Measurements from ENCODE around the gene KIF1A.

The KIF1A gene

DNA sequence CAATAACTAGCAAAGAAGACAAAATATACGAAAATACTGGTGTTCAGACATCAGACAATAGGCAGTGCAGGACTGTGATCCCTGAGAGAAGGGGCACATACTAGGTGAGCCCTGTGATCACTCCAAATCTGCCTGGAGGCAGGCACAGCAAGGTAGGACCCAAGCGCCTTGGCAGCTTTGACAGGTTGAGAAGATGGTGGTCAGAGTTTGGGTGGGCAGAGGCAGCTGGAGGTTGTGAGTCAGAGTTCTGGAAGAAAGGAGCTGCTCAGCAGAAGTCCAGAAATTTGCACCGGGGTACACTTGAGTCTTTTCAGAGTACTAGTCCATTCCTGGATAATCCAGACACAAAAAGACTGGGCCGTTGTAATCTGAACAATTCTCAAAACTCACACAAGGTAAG lies 14.0 kb downstream of the KIF1A start:
- TF ChIP-seq, protein P1, sequence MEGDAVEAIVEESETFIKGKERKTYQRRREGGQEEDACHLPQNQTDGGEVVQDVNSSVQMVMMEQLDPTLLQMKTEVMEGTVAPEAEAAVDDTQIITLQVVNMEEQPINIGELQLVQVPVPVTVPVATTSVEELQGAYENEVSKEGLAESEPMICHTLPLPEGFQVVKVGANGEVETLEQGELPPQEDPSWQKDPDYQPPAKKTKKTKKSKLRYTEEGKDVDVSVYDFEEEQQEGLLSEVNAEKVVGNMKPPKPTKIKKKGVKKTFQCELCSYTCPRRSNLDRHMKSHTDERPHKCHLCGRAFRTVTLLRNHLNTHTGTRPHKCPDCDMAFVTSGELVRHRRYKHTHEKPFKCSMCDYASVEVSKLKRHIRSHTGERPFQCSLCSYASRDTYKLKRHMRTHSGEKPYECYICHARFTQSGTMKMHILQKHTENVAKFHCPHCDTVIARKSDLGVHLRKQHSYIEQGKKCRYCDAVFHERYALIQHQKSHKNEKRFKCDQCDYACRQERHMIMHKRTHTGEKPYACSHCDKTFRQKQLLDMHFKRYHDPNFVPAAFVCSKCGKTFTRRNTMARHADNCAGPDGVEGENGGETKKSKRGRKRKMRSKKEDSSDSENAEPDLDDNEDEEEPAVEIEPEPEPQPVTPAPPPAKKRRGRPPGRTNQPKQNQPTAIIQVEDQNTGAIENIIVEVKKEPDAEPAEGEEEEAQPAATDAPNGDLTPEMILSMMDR (IDR thresholded peaks at IDR 0.05; ENCODE audit: low read depth, low read length), result no peak
- no peak for DNase-seq (ENCODE audit: extremely low read depth, low read depth)

DNA sequence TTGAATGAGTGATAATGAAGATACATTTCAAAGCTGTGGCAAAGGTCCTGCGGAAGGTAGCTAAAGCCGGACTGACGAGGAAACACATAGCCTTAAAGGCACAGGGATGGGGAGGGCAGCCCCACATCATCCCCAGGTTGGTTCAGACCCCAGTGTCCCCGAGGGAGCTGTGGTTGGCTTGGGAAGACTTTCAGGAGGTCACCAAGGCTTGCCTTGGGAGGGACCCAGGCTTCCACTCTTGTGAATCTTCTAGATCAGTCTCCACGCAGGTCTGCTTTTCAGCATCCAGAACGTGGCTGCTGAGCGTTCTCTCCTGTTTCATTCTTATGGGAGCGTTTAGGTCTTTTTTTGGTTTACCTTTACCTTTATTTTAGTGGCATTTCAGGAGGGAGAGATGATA lies 16.8 kb downstream of the KIF1A start:
- no peak for DNase-seq (ENCODE audit: extremely low read depth, low read depth)
- TF ChIP-seq, protein P1 (IDR thresholded peaks at IDR 0.05; ENCODE audit: low read depth, low read length), result no peak

- TF ChIP-seq, protein P1 (IDR thresholded peaks at IDR 0.05; ENCODE audit: low read depth, low read length), result no peak
- DNase-seq (ENCODE audit: extremely low read depth, low read depth), result no peak
These were observed 20.8 kb downstream of the KIF1A start for GRCh38 chr2:240799033-240799820.

- TF ChIP-seq, protein P1 (IDR thresholded peaks at IDR 0.05; ENCODE audit: low read depth, low read length), result no peak
These were observed 21.6 kb downstream of the KIF1A start for GRCh38 chr2:240798327-240798905.

GRCh38 chr2:240797914-240798313 lies 22.1 kb downstream of the KIF1A start:
- DNase-seq (ENCODE audit: extremely low read depth, low read depth), result no peak
- TF ChIP-seq, protein P1 (IDR thresholded peaks at IDR 0.05; ENCODE audit: low read depth, low read length), result no peak

More at GRCh38 chr2:240798327-240798905, 21.6 kb downstream of the KIF1A start:
- DNase-seq (ENCODE audit: extremely low read depth, low read depth), result no peak

DNA sequence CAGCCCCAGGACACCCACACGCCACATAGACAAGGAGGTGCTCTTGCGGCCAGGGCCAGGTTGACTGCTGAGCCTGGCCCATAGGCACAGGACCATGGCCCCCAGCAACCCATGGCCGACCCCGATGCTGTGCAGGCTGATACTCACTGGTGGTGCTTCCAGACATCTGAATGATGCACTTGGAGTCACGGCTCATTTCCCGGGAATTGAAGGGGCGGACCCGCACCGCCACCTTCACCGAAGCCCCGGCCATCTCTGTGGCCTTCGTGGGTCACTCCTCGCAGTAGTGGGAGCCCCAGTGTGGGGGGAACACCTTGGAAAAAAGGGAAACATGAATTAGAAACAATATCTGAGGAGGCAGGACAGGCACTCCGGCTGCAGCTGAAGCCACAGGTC lies 22.5 kb downstream of the KIF1A start:
- DNase-seq (ENCODE audit: extremely low read depth, low read depth), result no peak
- TF ChIP-seq, protein P1 (IDR thresholded peaks at IDR 0.05; ENCODE audit: low read depth, low read length), result no peak
